ENCODE measurements around the gene CAMKMT. TPM values are rescaled to one million over a fixed set of nuclear protein-coding genes. Genes with fewer than 3 reads are reported as not detected.

Gene CAMKMT
- total and polyA plus RNA-seq, 2 experiments from 2014 or later = 26.5 to 29.5 TPM

DNA sequence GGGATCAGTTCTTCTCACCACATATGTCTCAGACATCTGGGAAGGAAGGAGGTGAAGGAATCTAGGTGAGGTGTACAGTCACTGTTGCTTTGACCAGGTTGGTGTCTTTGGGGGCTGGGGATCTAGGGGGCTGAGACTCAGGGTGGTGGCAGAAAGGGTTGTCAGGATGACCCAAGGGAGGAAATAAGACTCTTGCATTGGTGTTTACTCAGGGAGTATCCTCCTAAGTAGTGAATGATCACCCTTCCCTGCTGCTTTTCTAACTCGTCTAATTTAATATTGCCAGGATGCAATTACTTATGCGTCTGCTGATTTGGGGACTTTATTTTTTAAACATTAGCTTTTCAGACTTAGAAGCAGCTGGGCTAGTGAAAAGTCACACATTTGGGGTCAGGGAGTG, 451.9 kb downstream of the CAMKMT start (continued):
- TF ChIP-seq, protein P1, sequence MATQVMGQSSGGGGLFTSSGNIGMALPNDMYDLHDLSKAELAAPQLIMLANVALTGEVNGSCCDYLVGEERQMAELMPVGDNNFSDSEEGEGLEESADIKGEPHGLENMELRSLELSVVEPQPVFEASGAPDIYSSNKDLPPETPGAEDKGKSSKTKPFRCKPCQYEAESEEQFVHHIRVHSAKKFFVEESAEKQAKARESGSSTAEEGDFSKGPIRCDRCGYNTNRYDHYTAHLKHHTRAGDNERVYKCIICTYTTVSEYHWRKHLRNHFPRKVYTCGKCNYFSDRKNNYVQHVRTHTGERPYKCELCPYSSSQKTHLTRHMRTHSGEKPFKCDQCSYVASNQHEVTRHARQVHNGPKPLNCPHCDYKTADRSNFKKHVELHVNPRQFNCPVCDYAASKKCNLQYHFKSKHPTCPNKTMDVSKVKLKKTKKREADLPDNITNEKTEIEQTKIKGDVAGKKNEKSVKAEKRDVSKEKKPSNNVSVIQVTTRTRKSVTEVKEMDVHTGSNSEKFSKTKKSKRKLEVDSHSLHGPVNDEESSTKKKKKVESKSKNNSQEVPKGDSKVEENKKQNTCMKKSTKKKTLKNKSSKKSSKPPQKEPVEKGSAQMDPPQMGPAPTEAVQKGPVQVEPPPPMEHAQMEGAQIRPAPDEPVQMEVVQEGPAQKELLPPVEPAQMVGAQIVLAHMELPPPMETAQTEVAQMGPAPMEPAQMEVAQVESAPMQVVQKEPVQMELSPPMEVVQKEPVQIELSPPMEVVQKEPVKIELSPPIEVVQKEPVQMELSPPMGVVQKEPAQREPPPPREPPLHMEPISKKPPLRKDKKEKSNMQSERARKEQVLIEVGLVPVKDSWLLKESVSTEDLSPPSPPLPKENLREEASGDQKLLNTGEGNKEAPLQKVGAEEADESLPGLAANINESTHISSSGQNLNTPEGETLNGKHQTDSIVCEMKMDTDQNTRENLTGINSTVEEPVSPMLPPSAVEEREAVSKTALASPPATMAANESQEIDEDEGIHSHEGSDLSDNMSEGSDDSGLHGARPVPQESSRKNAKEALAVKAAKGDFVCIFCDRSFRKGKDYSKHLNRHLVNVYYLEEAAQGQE (IDR thresholded peaks at IDR 0.05; ENCODE audit: unreplicated experiment) = no peak
- TF ChIP-seq JUNB (IDR thresholded peaks at IDR 0.05; ENCODE audit: unreplicated experiment) = no peak
- TF ChIP-seq, protein P2, sequence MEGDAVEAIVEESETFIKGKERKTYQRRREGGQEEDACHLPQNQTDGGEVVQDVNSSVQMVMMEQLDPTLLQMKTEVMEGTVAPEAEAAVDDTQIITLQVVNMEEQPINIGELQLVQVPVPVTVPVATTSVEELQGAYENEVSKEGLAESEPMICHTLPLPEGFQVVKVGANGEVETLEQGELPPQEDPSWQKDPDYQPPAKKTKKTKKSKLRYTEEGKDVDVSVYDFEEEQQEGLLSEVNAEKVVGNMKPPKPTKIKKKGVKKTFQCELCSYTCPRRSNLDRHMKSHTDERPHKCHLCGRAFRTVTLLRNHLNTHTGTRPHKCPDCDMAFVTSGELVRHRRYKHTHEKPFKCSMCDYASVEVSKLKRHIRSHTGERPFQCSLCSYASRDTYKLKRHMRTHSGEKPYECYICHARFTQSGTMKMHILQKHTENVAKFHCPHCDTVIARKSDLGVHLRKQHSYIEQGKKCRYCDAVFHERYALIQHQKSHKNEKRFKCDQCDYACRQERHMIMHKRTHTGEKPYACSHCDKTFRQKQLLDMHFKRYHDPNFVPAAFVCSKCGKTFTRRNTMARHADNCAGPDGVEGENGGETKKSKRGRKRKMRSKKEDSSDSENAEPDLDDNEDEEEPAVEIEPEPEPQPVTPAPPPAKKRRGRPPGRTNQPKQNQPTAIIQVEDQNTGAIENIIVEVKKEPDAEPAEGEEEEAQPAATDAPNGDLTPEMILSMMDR (conservative IDR thresholded peaks at IDR 0.05; ENCODE audit: low read depth in 2 of 2) = no peak
- TF ChIP-seq NANOG (IDR thresholded peaks at IDR 0.05; ENCODE audit: borderline replicate concordance) = no peak
- no peak for TF ChIP-seq CREB1 (CRISPR knock-in tag; IDR thresholded peaks at IDR 0.05; ENCODE audit: low read depth)
- TF ChIP-seq STAT1 (IDR thresholded peaks at IDR 0.05; ENCODE audit: unreplicated experiment) = no peak
- no peak for TF ChIP-seq ZNF331 (CRISPR knock-in tag; IDR thresholded peaks at IDR 0.05; ENCODE audit: low read depth)
- no peak for TF ChIP-seq EZH2phosphoT487 (IDR thresholded peaks at IDR 0.05; ENCODE audit: unreplicated experiment)

DNA sequence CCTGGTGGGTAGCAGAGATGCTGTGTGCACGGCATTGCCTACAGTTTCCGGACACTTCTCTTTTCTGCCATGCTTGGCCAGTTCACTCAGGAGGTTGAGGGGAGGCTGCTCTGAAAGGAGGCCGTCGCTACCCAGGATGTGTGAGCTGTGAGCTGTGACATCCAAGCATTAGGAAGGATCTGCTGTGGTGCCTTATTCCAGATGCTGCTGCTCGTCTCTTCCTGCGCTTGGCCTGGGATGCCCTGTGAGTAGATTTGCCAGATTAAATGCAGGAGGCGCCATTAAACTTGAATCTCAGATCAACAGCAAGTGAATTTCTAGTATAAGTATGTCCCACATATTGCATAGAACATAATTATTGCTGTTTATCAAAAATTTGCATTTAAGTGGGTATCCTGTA, 455.5 kb downstream of the CAMKMT start:
- H3K9me2 ChIP-seq (ENCODE audit: insufficient read depth) = no peaks in the 10 kb centered on the region
- H3K4me1 ChIP-seq (ENCODE audit: insufficient read depth) = peaks cover 10% of the 10 kb centered on the region; the same call in 1 of the 2 replicates
- no peak overlapping the region for H3K27ac ChIP-seq (ENCODE audit: low read depth)
- Mint-ChIP-seq H3K4me3 (no peak overlapping the region), H3K9me3 (peaks cover 4% of the 10 kb centered on the region; the same call in 1 of the 3 replicates), H3K36me3 (ENCODE audit: low read depth) (no peaks in the 10 kb centered on the region), H3K27ac (no peak overlapping the region), H3K27me3 (ENCODE audit: insufficient read depth, low read depth, poor library complexity) (peaks cover 4% of the 10 kb centered on the region), H3K4me1 (peaks cover 25% of the 10 kb centered on the region)
- no peak overlapping the region for H3K4me3 ChIP-seq
- no peaks in the 10 kb centered on the region for H3K27me3 ChIP-seq (ENCODE audit: insufficient read depth)
- DNase-seq (ENCODE audit: low spot score) (no peak), ATAC-seq (no peak)
- H3K36me3 ChIP-seq (ENCODE audit: insufficient read depth) = no peaks in the 10 kb centered on the region
- H4K20me1 ChIP-seq (replicated peaks; ENCODE audit: insufficient read depth) = no peaks in the 10 kb centered on the region
- H3F3A ChIP-seq (replicated peaks; ENCODE audit: low read depth) = 0 out of 2 replicates have a peak, but pooled peaks cover 3% of the 10 kb centered on the region
- H3K4me2 ChIP-seq = no peak overlapping the region
- H2AFZ ChIP-seq = no peak overlapping the region
- H3K79me2 ChIP-seq (replicated peaks; ENCODE audit: insufficient read depth) = no peaks in the 10 kb centered on the region
- TF ChIP-seq JUNB (IDR thresholded peaks at IDR 0.05; ENCODE audit: unreplicated experiment) = no peak
- TF ChIP-seq ZNF114 (CRISPR knock-in tag; IDR thresholded peaks at IDR 0.05) = no peak
- no peak for TF ChIP-seq EZH2phosphoT487 (IDR thresholded peaks at IDR 0.05; ENCODE audit: unreplicated experiment)
- no peak for TF ChIP-seq ZNF331 (CRISPR knock-in tag; IDR thresholded peaks at IDR 0.05; ENCODE audit: low read depth)
- no peak for TF ChIP-seq NANOG (IDR thresholded peaks at IDR 0.05; ENCODE audit: borderline replicate concordance)
- TF ChIP-seq, protein P2 (conservative IDR thresholded peaks at IDR 0.05; ENCODE audit: low read depth in 2 of 2) = no peak
- TF ChIP-seq EZH2 (IDR thresholded peaks at IDR 0.05; ENCODE audit: low read depth, unreplicated experiment) = no peak
- no peak for TF ChIP-seq POLR2AphosphoS5 (IDR thresholded peaks at IDR 0.05; ENCODE audit: low read depth)

All from GM23338 (cell line).